B cell (primary cell): ENCODE results near the gene ERG.

Experiments
- CTCF ChIP-seq: fragments of 200-600 bp; IDR thresholded peaks from one replicate; pipeline ENCODE4 v1.8.0; 2022; ENCODE audit warnings: antibody characterized with exemption, mild to moderate bottlenecking
- EZH2 ChIP-seq: IDR thresholded peaks from 2 replicates; pipeline ENCODE4 v1.6.1; 2012; ENCODE audit warnings: borderline replicate concordance, low read depth, mild to moderate bottlenecking, moderate library complexity, low read length; ENCODE audit not compliant: insufficient read depth, poor library complexity, severe bottlenecking

DNA sequence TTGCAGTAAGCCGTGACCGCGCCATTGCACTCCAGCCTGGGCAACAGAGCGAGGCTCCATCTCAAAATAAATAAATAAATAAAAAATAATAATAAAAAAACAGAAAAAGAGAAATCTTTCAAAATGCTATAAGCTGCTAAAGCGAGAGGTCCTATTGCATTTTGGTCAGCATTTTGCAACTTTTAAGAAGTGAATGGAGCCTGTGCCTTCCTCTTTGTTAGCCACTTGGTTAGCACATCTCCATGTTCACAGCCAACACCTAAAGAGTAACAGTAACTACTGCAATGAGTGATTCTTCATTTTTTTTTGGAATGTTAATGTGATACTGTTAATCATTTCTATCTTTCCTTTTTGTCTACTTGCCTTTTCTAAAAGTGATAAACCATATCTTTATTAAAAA, 80.6 kb downstream of the ERG start:
- TF ChIP-seq EZH2 (no peak), CTCF (no peak)
